HG03565 (cell line): ENCODE results near the gene CEACAM7.
"Not testable (repeated sequence)": the region's sequence is repeated elsewhere in the genome, so short reads cannot be mapped to it uniquely, and the experiment has no call there.

Experiments
- ATAC-seq: cut with Tn5 transposase; IDR thresholded peaks from one replicate; pipeline ENCODE4 v1.9.1; 2021; ENCODE audit warnings: mild to moderate bottlenecking, moderate library complexity; ENCODE audit not compliant: unreplicated experiment

The CEACAM7 gene

GRCh38 chr19:41657157-41657556 lies 30.9 kb downstream of the CEACAM7 start:
- no peak for ATAC-seq

- not testable (repeated sequence) for ATAC-seq
Measured at GRCh38 chr19:41656756-41657155, 31.3 kb downstream of the CEACAM7 start.

DNA sequence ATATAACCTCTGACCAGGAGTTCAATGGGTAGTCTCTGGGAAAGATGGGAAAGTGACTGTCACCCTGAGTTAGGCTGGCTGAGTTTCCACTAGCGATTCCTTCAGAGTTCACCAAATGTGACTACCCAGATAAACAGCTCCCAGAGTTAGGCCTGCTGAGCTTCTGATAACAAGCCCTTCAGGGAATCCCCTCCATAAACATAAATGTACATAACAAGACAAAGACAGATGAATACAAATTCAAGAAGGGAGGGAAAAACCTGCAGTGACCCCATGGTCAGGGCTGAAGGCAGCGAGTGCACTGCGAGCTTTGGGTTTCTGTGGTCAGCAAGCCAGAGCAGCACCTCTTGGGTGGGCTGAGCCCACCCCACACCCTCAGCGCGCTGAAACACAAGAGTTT lies 35.8 kb downstream of the CEACAM7 start:
- no peak for ATAC-seq

- ATAC-seq, result no peak
Measured at GRCh38 chr19:41649827-41650226, 38.2 kb downstream of the CEACAM7 start.

- no peak for ATAC-seq
Measured at GRCh38 chr19:41646589-41647204, 41.4 kb downstream of the CEACAM7 start.

DNA sequence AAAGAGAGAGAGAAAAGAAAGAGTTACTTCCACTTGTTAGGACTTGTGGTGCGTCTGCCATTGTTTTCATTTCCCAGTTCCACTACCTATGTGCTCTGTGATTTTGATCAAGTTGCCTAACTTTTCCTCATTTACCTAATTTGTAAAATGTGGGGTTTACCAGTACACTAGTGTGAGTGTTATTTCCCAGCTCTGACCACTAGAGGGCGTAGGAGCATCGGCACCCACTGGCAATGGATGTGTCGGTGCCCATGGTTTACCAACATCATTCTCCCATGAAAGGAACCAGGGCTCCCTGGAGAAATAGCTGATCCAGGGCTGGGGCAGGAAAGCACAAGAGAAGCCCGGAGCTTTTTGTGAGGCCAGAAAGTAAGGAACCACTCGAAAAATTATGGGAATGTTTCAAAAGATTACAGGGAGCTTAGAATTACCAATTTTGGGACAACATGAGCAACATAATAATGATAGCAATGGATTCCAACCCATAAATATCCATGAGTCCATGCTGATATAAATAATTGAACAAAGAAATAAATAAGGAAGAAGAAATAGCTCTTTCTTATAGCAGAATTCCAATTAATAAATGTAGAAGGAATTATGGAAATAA lies 46.1 kb downstream of the CEACAM7 start:
- ATAC-seq, result no peak

DNA sequence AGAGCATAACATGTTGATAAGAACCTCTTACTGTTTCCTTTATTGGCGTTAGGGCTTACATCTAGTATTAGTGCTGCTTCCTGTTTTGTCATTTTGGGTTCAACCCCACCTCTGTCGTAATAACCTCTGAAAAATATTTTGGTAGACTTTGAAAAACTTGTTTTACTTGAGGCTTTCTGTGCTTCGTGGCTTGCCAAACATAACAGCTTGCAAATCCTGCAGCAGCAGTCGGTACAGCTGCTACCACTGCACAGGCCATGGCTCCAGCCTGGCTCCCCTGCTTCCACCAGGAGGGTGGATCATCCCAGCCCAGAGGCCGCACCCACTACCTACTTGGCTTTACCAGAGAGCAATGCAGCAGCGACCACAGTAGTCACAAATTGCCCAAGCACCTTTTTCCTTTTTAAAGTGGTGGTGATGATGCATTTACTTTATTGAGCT lies 49.4 kb downstream of the CEACAM7 start:
- ATAC-seq, result no peak

DNA sequence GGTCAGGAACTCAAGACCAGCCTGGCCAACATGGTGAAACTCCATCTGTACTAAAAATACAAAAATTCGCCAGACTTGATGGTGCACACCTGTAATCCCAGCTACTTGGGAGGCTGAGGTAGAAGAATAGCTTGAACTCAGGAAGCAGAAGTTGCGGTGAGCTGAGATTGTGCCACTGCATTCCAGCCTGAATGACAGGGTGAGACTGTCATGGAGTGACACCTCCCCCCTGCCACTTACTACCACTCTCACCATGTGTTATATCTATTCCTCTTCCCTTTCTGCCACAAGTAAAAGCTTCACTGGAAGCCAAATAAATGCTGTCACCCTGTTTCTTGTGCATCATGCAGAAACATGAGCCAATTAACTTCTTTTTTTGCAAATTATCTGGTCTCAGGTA lies 50.6 kb downstream of the CEACAM7 start:
- no peak for ATAC-seq

GRCh38 chr19:41627966-41628675 lies 59.9 kb downstream of the CEACAM7 start:
- ATAC-seq, result no peak

DNA sequence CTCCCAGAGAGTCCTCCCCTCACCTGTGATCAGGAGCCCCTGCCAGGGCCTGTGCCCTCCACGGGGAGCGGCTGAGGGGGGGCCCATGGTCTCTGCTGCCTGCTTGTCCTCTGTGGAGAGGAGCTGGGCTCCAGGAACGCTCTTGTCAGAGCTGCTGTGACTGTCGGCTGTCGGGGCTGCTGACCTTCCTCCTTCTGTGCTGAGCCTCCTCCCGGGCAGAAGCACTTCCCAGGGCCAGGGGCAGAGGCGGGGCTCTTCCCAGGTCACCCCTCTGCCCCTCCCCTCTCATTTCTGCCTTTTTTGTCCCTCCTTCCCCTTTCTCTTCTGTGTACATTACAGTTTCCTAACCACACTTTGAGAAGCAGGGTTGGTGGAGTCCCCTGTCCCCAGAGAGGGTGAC lies 61.2 kb downstream of the CEACAM7 start, which contains the start of gene CEACAM4:
CEACAM4 (minus strand) TSS at position 198 of the 400 bp plus-strand sequence; CDS start at position 87, 111 bp downstream.
- ATAC-seq, result no peak

DNA sequence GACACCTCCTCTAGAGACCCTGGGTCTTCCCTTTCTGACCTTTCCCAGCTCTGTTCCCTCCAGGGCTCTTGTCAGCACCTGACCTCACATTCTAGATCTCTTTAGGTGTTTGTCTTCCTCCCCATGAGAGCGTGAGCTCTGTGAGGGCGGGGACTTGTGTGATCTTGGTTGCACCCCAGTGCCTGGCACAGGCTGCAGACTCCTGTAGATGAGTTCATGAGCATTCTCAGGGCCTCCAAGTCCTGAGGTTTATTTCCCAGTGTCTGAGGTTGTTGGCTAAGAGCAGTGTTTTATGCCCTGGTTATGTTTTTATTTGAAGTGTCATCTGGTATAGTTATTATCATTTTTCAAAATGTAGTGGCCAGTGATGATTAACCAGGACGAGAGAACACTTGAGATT lies 61.8 kb downstream of the CEACAM7 start:
- no peak for ATAC-seq

GRCh38 chr19:41624937-41625336 lies 63.1 kb downstream of the CEACAM7 start:
- ATAC-seq, result no peak

DNA sequence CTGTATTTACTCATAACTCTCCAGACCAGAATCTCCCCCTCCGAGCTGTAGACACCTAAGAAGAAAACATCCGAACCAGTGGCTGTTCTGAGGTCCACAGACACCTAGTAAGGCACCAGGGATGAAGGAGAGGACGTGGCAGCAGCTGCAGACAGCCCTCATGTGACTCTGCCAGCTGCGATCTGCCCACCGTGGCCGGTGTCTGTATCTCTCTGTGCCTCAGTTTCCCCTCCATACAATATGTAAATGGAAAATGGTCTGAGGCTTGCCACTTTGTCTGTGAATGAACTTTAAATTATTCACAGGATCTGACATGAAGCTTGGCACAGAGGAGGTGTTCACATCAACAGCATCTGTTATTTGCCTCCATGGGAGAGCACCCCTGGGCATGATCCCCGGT lies 63.6 kb downstream of the CEACAM7 start:
- no peak for ATAC-seq

- no peak for ATAC-seq
Measured at GRCh38 chr19:41623360-41623759, 64.7 kb downstream of the CEACAM7 start.
